Pericardium fibroblast (primary cell): ENCODE results near the gene JAG2. TPM values are rescaled to one million over a fixed set of nuclear protein-coding genes. Genes with fewer than 3 reads are reported as not detected.

Experiments used
- total RNA-seq: library from RNA; depleted of rRNA; stranded (reverse); fragments of >200 nt; gene quantifications from 2 replicates; pipeline ENCODE4 v1.2.3, GENCODE V29; 2015

The JAG2 gene
- total RNA-seq: 0.12 and 1.4 TPM in 2 replicates

GRCh38 chr14:105168496-105168978 is at the start of gene JAG2:
TSS of gene JAG2 (minus strand) at chr14:105168776. CDS start at chr14:105168420, 356 bp downstream.

GRCh38 chr14:105180592-105181548 is 12.3 kb upstream of the JAG2 start, which contains the start of gene NUDT14:
TSS of gene NUDT14 (minus strand) at chr14:105181312. CDS start at chr14:105181209, 103 bp downstream.

Other genes with a start within 250 kb of the JAG2 start
- gene PLD4, start 243.9 kb downstream of the JAG2 start, total RNA-seq: under 0.01 TPM in 1 of 2 replicates, not detected in the other
- 58.5 and 81.1 TPM in 2 replicates for gene AHNAK2, start 190.4 kb downstream of the JAG2 start, total RNA-seq
- 8.2 and 8.9 TPM in 2 replicates for gene CLBA1, start 183.0 kb downstream of the JAG2 start, total RNA-seq
- gene CDCA4, start 147.7 kb downstream of the JAG2 start, total RNA-seq: 7.4 and 10.3 TPM in 2 replicates
- gene GPR132, start 103.3 kb downstream of the JAG2 start, total RNA-seq: 1.4 TPM in 1 of 2 replicates, not detected in the other
- 8.2 and 27.5 TPM in 2 replicates for gene NUDT14, start 12.5 kb upstream of the JAG2 start, total RNA-seq
- 45.9 and 57.3 TPM in 2 replicates for gene BTBD6, start 79.8 kb upstream of the JAG2 start, total RNA-seq
- 25.3 and 34.3 TPM in 2 replicates for gene BRF1, start 132.2 kb upstream of the JAG2 start, total RNA-seq
- 46.3 and 56.9 TPM in 2 replicates for gene PACS2, start 146.0 kb upstream of the JAG2 start, total RNA-seq
- 0.43 and 0.82 TPM in 2 replicates for gene TEX22, start 229.8 kb upstream of the JAG2 start, total RNA-seq